Measurements from ENCODE around the gene SDSL. TPM values are rescaled to one million over a fixed set of nuclear protein-coding genes. Genes with fewer than 3 reads are reported as not detected.

Gene SDSL
- total and polyA plus RNA-seq, 2 experiments from 2014 or later: not detected

GRCh38 chr12:113467502-113468364, 45.6 kb downstream of the SDSL start:
- no peaks in the 10 kb centered on the region for H3K79me2 ChIP-seq (replicated peaks; ENCODE audit: insufficient read depth)
- H3K9me2 ChIP-seq (ENCODE audit: insufficient read depth): no peaks in the 10 kb centered on the region
- H3F3A ChIP-seq (replicated peaks; ENCODE audit: low read depth): peaks cover 26% of the 10 kb centered on the region
- no peak for TF ChIP-seq JUNB (IDR thresholded peaks at IDR 0.05; ENCODE audit: unreplicated experiment)
- TF ChIP-seq ZNF462 (CRISPR knock-in tag; IDR thresholded peaks at IDR 0.05): no peak
- TF ChIP-seq CREB1 (CRISPR knock-in tag; IDR thresholded peaks at IDR 0.05; ENCODE audit: low read depth): 0 out of 2 replicates have a peak, but pooled peaks have one; percentile 40
- TF ChIP-seq EZH2phosphoT487 (IDR thresholded peaks at IDR 0.05; ENCODE audit: unreplicated experiment): peak; percentile 37
- no peak for TF ChIP-seq NANOG (IDR thresholded peaks at IDR 0.05; ENCODE audit: borderline replicate concordance)
- peak; percentile 88 for TF ChIP-seq EZH2 (IDR thresholded peaks at IDR 0.05; ENCODE audit: low read depth, unreplicated experiment)
- no peaks in the 10 kb centered on the region for H3K36me3 ChIP-seq (ENCODE audit: insufficient read depth)
- peaks cover 58% of the 10 kb centered on the region for H3K4me1 ChIP-seq (ENCODE audit: insufficient read depth)
- H3K4me3 ChIP-seq: peak overlapping the region; percentile 58
- peak overlapping the region; percentile 81 for H2AFZ ChIP-seq
- Mint-ChIP-seq H3K4me1 (peaks cover 50% of the 10 kb centered on the region), H3K4me3 (peak overlapping the region; percentile 70), H3K27me3 (ENCODE audit: insufficient read depth, low read depth, poor library complexity) (peaks cover 98% of the 10 kb centered on the region), H3K36me3 (ENCODE audit: low read depth) (no peaks in the 10 kb centered on the region; the same call in 2 of the 3 replicates), H3K27ac (no peak overlapping the region), H3K9me3 (0 out of 3 replicates have a peak, but pooled peaks cover 3% of the 10 kb centered on the region)
- no peak overlapping the region for H3K27ac ChIP-seq (ENCODE audit: low read depth)
- H3K4me2 ChIP-seq: peak overlapping the region; percentile 85
- peaks cover 6% of the 10 kb centered on the region; the same call in 1 of the 2 replicates for H4K20me1 ChIP-seq (replicated peaks; ENCODE audit: insufficient read depth)
- ATAC-seq: peak; percentile 0; the same call in 2 of the 3 replicates
- H3K27me3 ChIP-seq (ENCODE audit: insufficient read depth): peaks cover 100% of the 10 kb centered on the region
- peak; percentile 54 for DNase-seq (ENCODE audit: low spot score)

All from GM23338 (cell line).